HCT116 (cell line): ENCODE measurements around the gene AIF1L. TPM values are rescaled to one million over a fixed set of nuclear protein-coding genes. Genes with fewer than 3 reads are reported as not detected.

Source experiments
- ATAC-seq: fragments of 200-7000 bp; cut with Tn5 transposase; 2 replicates; pipeline ENCODE4 v1.9.1; 2020; ENCODE audit warnings: mild to moderate bottlenecking, moderate library complexity
- BruUV-seq: library from RNA; stranded (reverse); fragments of 400-500 nt; replicated peaks from 2 replicates; lab custom pipeline; 2021; lab: Mats Ljungman, UMichigan
- CTCF ChIA-PET: fragments of 300-600 bp; sonication (Branson Sonifier 250); formaldehyde crosslinking; loops from one replicate; lab custom pipeline; 2021; ENCODE audit warnings: antibody characterized with exemption; lab: Charles Lee
- POLR2A ChIA-PET: fragments of 300-600, 350-600 bp; sonication (Branson Sonifier 250); formaldehyde crosslinking; loops from one replicate; lab custom pipeline; 2021; ENCODE audit warnings: antibody characterized with exemption; lab: Charles Lee
- RAD21 ChIA-PET, 2 experiments: fragments of 300-600 bp; sonication (Branson Sonifier 250); formaldehyde crosslinking; loops; one replicate each; lab custom pipeline; 2023; ENCODE audit warnings: low total read pairs in 2 of 2; ENCODE audit not compliant: uncharacterized antibody in 2 of 2, unreplicated experiment in 2 of 2, low non-redundant PET in 1 of 2; lab: Charles Lee
- DNase-seq: peaks from one replicate; pipeline ENCODE4 v3.0.0-alpha.2; 2010; ENCODE audit warnings: low read depth, low spot score
- H2AFZ ChIP-seq: fragments of 200-600 bp; shearing (Covaris generic), sonication (generic); 2 replicates; pipeline ENCODE4 v1.6.1; 2017; ENCODE audit warnings: low read depth, mixed run types, mixed read lengths, antibody characterized with exemption, low read length; ENCODE audit not compliant: poor library complexity, severe bottlenecking
- H3K27ac ChIP-seq: 2 replicates; pipeline ENCODE4 v1.5.1; 2012; ENCODE audit warnings: low read depth, low read length
- H3K27me3 ChIP-seq: fragments of 200-600 bp; sonication (generic); 2 replicates; pipeline ENCODE4 v1.6.1; 2016; ENCODE audit warnings: mixed run types, low read length, mixed read lengths; ENCODE audit not compliant: insufficient read depth
- H3K36me3 ChIP-seq, 2 experiments: fragments of 200-500 bp in 1 of 2; fragments of 200-600 bp in 1 of 2; sonication (Bioruptor generic) in 1 of 2; sonication (generic) in 1 of 2; 2 replicates each; pipeline versions ENCODE4 v1.5.1 to v1.6.1; 2014 to 2016; ENCODE audit warnings: low read length in 2 of 2, inconsistent platforms in 1 of 2, mixed read lengths in 1 of 2, mixed run types in 1 of 2; ENCODE audit not compliant: insufficient read depth in 2 of 2, control insufficient read depth in 1 of 2
- H3K4me1 ChIP-seq, 2 experiments: fragments of 200-600 bp in 1 of 2; sonication (generic) in 1 of 2; 2 replicates each; pipeline versions ENCODE4 v1.5.1 to v1.6.1; 2012 to 2017; ENCODE audit warnings: low read length in 2 of 2, inconsistent platforms in 1 of 2, mild to moderate bottlenecking in 1 of 2, mixed read lengths in 1 of 2, mixed run types in 1 of 2, moderate library complexity in 1 of 2; ENCODE audit not compliant: insufficient read depth in 2 of 2, control insufficient read depth in 1 of 2
- H3K4me2 ChIP-seq: fragments of 200-600 bp; sonication (generic); 2 replicates; pipeline ENCODE4 v1.6.1; 2017; ENCODE audit warnings: mixed run types, low read length, mixed read lengths
- H3K4me3 ChIP-seq, 2 experiments: fragments of 200-600 bp in 1 of 2; sonication (generic) in 1 of 2; replicated peaks in 1 of 2; 2 replicates each; pipeline ENCODE4 v1.5.1; 2011 to 2016; ENCODE audit warnings: low read length in 2 of 2, control low read depth in 1 of 2, low read depth in 1 of 2, mild to moderate bottlenecking in 1 of 2, mixed read lengths in 1 of 2, mixed run types in 1 of 2
- H3K79me2 ChIP-seq: fragments of 200-600 bp; sonication (generic); 2 replicates; pipeline ENCODE4 v1.6.1; 2017; ENCODE audit warnings: mild to moderate bottlenecking, mixed run types, low read length, moderate library complexity, mixed read lengths; ENCODE audit not compliant: insufficient read depth
- H3K9ac ChIP-seq: fragments of 200-600 bp; sonication (generic); 2 replicates; pipeline ENCODE4 v1.6.1; 2016; ENCODE audit warnings: low read length, mixed read lengths
- H3K9me2 ChIP-seq: fragments of 200-600 bp; sonication (generic), shearing (Covaris generic); 2 replicates; pipeline ENCODE4 v1.6.1; 2017; ENCODE audit warnings: mixed run types, mild to moderate bottlenecking, moderate library complexity; ENCODE audit not compliant: insufficient read depth
- H3K9me3 ChIP-seq, 2 experiments: fragments of 200-500 bp in 1 of 2; fragments of 200-600 bp in 1 of 2; sonication (Bioruptor generic) in 1 of 2; sonication (generic) in 1 of 2; 2 replicates each; pipeline ENCODE4 v1.6.1; 2014 to 2017; ENCODE audit warnings: low read length in 2 of 2, mixed read lengths in 2 of 2, inconsistent platforms in 1 of 2, low read depth in 1 of 2, mild to moderate bottlenecking in 1 of 2, mixed run types in 1 of 2, moderate library complexity in 1 of 2; ENCODE audit not compliant: control insufficient read depth in 1 of 2, insufficient read depth in 1 of 2
- H4K20me1 ChIP-seq: fragments of 200-600 bp; sonication (generic), shearing (Covaris generic); 2 replicates; pipeline ENCODE4 v1.6.1; 2017; ENCODE audit warnings: mixed run types, mild to moderate bottlenecking, moderate library complexity; ENCODE audit not compliant: insufficient read depth
- CEBPB ChIP-seq: IDR thresholded peaks from 2 replicates; pipeline ENCODE4 v1.6.1; 2012; ENCODE audit warnings: low read depth
- EGR1 ChIP-seq: IDR thresholded peaks from 2 replicates; pipeline ENCODE4 v1.6.1; 2012; ENCODE audit warnings: low read depth
- ELF1 ChIP-seq: IDR thresholded peaks from 2 replicates; pipeline ENCODE4 v1.6.1; 2012; ENCODE audit warnings: low read depth, borderline replicate concordance
- EZH2 ChIP-seq: fragments of 200-600 bp; sonication (generic); IDR thresholded peaks from 2 replicates; pipeline ENCODE4 v1.6.1; 2017; ENCODE audit warnings: antibody characterized with exemption, mixed run types
- EZH2phosphoT487 ChIP-seq: fragments of 200-600 bp; IDR thresholded peaks from 2 replicates; pipeline ENCODE4 v1.6.1; 2018; ENCODE audit warnings: antibody characterized with exemption, borderline replicate concordance
- FOSL1 ChIP-seq: IDR thresholded peaks from 2 replicates; pipeline ENCODE4 v1.6.1; 2012; ENCODE audit warnings: low read depth
- JUND ChIP-seq: IDR thresholded peaks from 2 replicates; pipeline ENCODE4 v1.6.1; 2012
- RAD21 ChIP-seq: IDR thresholded peaks from 2 replicates; pipeline ENCODE4 v1.6.1; 2012; ENCODE audit warnings: low read depth, mild to moderate bottlenecking
- SP1 ChIP-seq: IDR thresholded peaks from 2 replicates; pipeline ENCODE4 v1.6.1; 2012; ENCODE audit warnings: low read depth
- SRF ChIP-seq: IDR thresholded peaks from 2 replicates; pipeline ENCODE4 v1.6.1; 2012; ENCODE audit warnings: low read depth
- YY1 ChIP-seq: IDR thresholded peaks from 2 replicates; pipeline ENCODE4 v1.6.1; 2011; ENCODE audit warnings: low read length, low read depth, moderate library complexity, mild to moderate bottlenecking; ENCODE audit not compliant: insufficient replicate concordance; ENCODE audit errors: extremely low read depth
- intact Hi-C: fragments of 100-400 bp; cut with micrococcal nuclease; formaldehyde crosslinking; loops from 2 replicates; pipeline ENCODE4 v1.10.0; 2022
- total RNA-seq: library from RNA; stranded (reverse); gene quantifications from one replicate; pipeline ENCODE4 v1.2.1, GENCODE V29; 2021; ENCODE audit not compliant: unreplicated experiment
- TF ChIP-seq, protein P1 (sequence below): IDR thresholded peaks from 2 replicates; pipeline ENCODE4 v1.6.1; 2011; ENCODE audit warnings: mild to moderate bottlenecking, low read length, moderate library complexity; ENCODE audit not compliant: insufficient replicate concordance; ENCODE audit errors: extremely low read depth
- TF ChIP-seq, protein P2 (sequence below): IDR thresholded peaks from 2 replicates; pipeline ENCODE4 v1.6.1; 2012
- TF ChIP-seq, protein P3 (sequence below), 3 experiments: fragments of 200-600 bp in 1 of 3; sonication (generic) in 1 of 3; IDR thresholded peaks in 2 of 3; conservative IDR thresholded peaks in 1 of 3; 2 replicates each; pipeline ENCODE4 v1.5.1; 2012 to 2017; ENCODE audit warnings: low read depth in 2 of 3, low read length in 2 of 3, antibody characterized with exemption in 1 of 3, borderline replicate concordance in 1 of 3, control low read depth in 1 of 3, mild to moderate bottlenecking in 1 of 3, mixed read lengths in 1 of 3, mixed run types in 1 of 3, moderate library complexity in 1 of 3; ENCODE audit not compliant: insufficient read depth in 1 of 3
- TF ChIP-seq, protein P4 (sequence below): IDR thresholded peaks from 2 replicates; pipeline ENCODE4 v1.6.1; 2012
- TF ChIP-seq, protein P5 (sequence below): IDR thresholded peaks from 2 replicates; pipeline ENCODE4 v1.6.1; 2012; ENCODE audit warnings: low read depth

Gene AIF1L
- total RNA-seq, 1 experiment from 2014 or later, result 34.0 TPM

DNA sequence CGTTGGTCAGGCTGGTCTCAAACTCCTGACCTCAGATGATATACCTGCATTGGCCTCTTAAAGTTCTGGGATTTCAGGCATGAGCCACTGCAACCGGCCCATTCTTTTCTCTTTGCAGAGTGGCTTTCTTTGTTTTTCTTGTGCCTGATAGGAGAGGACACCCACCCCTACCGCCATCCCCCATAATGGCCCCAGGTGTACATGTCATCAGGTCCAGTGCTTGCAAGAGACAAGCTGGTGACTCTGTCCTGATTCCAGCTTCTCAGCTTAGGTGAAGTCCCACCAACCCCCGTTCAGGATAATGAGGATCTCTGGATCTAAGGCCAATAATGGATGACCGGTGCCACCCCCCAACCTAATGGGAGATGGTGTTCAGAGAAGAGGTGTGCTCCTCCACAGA lies 2.3 kb upstream of the AIF1L start:
- DNase-seq, result no peak
- H3K36me3 ChIP-seq, result no peaks in the 10 kb centered on the region
- H3K9me2 ChIP-seq, result no peaks in the 10 kb centered on the region
- no peak overlapping the region for H3K9ac ChIP-seq
- TF ChIP-seq FOSL1 (no peak), EZH2phosphoT487 (no peak), SP1 (no peak), SRF (no peak), JUND (no peak), EZH2 (no peak), YY1 (no peak), CEBPB (no peak), EGR1 (no peak), RAD21 (no peak), ELF1 (no peak)
- TF ChIP-seq, protein P1, sequence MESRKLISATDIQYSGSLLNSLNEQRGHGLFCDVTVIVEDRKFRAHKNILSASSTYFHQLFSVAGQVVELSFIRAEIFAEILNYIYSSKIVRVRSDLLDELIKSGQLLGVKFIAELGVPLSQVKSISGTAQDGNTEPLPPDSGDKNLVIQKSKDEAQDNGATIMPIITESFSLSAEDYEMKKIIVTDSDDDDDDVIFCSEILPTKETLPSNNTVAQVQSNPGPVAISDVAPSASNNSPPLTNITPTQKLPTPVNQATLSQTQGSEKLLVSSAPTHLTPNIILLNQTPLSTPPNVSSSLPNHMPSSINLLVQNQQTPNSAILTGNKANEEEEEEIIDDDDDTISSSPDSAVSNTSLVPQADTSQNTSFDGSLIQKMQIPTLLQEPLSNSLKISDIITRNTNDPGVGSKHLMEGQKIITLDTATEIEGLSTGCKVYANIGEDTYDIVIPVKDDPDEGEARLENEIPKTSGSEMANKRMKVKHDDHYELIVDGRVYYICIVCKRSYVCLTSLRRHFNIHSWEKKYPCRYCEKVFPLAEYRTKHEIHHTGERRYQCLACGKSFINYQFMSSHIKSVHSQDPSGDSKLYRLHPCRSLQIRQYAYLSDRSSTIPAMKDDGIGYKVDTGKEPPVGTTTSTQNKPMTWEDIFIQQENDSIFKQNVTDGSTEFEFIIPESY, result no peak
- TF ChIP-seq, protein P2, sequence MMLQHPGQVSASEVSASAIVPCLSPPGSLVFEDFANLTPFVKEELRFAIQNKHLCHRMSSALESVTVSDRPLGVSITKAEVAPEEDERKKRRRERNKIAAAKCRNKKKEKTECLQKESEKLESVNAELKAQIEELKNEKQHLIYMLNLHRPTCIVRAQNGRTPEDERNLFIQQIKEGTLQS, result no peak
- TF ChIP-seq, protein P3, sequence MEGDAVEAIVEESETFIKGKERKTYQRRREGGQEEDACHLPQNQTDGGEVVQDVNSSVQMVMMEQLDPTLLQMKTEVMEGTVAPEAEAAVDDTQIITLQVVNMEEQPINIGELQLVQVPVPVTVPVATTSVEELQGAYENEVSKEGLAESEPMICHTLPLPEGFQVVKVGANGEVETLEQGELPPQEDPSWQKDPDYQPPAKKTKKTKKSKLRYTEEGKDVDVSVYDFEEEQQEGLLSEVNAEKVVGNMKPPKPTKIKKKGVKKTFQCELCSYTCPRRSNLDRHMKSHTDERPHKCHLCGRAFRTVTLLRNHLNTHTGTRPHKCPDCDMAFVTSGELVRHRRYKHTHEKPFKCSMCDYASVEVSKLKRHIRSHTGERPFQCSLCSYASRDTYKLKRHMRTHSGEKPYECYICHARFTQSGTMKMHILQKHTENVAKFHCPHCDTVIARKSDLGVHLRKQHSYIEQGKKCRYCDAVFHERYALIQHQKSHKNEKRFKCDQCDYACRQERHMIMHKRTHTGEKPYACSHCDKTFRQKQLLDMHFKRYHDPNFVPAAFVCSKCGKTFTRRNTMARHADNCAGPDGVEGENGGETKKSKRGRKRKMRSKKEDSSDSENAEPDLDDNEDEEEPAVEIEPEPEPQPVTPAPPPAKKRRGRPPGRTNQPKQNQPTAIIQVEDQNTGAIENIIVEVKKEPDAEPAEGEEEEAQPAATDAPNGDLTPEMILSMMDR (IDR thresholded peaks at IDR 0.05 in 2 of 3, conservative IDR thresholded peaks at IDR 0.05 in 1 of 3; ENCODE audit: borderline replicate concordance in 1 of 3, insufficient read depth in 1 of 3, low read depth in 2 of 3, low read length in 2 of 3), result no peak
- TF ChIP-seq, protein P4, sequence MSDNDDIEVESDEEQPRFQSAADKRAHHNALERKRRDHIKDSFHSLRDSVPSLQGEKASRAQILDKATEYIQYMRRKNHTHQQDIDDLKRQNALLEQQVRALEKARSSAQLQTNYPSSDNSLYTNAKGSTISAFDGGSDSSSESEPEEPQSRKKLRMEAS, result no peak
- TF ChIP-seq, protein P5, sequence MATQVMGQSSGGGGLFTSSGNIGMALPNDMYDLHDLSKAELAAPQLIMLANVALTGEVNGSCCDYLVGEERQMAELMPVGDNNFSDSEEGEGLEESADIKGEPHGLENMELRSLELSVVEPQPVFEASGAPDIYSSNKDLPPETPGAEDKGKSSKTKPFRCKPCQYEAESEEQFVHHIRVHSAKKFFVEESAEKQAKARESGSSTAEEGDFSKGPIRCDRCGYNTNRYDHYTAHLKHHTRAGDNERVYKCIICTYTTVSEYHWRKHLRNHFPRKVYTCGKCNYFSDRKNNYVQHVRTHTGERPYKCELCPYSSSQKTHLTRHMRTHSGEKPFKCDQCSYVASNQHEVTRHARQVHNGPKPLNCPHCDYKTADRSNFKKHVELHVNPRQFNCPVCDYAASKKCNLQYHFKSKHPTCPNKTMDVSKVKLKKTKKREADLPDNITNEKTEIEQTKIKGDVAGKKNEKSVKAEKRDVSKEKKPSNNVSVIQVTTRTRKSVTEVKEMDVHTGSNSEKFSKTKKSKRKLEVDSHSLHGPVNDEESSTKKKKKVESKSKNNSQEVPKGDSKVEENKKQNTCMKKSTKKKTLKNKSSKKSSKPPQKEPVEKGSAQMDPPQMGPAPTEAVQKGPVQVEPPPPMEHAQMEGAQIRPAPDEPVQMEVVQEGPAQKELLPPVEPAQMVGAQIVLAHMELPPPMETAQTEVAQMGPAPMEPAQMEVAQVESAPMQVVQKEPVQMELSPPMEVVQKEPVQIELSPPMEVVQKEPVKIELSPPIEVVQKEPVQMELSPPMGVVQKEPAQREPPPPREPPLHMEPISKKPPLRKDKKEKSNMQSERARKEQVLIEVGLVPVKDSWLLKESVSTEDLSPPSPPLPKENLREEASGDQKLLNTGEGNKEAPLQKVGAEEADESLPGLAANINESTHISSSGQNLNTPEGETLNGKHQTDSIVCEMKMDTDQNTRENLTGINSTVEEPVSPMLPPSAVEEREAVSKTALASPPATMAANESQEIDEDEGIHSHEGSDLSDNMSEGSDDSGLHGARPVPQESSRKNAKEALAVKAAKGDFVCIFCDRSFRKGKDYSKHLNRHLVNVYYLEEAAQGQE, result no peak
- no peak overlapping the region for H3K27ac ChIP-seq
- no peak for ATAC-seq
- H3K4me2 ChIP-seq, result no peak overlapping the region
- H4K20me1 ChIP-seq, result no peaks in the 10 kb centered on the region
- H3K4me1 ChIP-seq, result peaks cover 14 to 27% of the 10 kb centered on the region in 2 experiments
- no peaks in the 10 kb centered on the region; the same call in 1 of the 2 replicates for H3K79me2 ChIP-seq
- H2AFZ ChIP-seq, result no peak overlapping the region
- ChIA-PET POLR2A (no interaction called here), CTCF (interaction anchor here (1.3 kb wide), 1 partner anchor 47 kb away, joined by 3 read pairs; no protein-coding TSS in a partner anchor), RAD21 (no interaction called here)
- no peaks in the 10 kb centered on the region for H3K27me3 ChIP-seq
- intact Hi-C loops, result no loop called here
- BruUV-seq, result no TSS peak
- H3K4me3 ChIP-seq, result no peak overlapping the region
- H3K9me3 ChIP-seq, result no peaks in the 10 kb centered on the region
